SK-N-SH (cell line): ENCODE data around the gene SNX32. TPM values are rescaled to one million over a fixed set of nuclear protein-coding genes. Genes with fewer than 3 reads are reported as not detected.
A peak's percentile ranks its signal among the peaks of the same experiment; 100 is the strongest.

Experiments used
- CTCF ChIA-PET: fragments of 300-600, 350-600 bp; formaldehyde crosslinking; extraction: SDS; loops from one replicate; lab custom pipeline; 2021; lab: Yijun Ruan, JAX
- POLR2A ChIA-PET: fragments of 350-600 bp; sonication (Branson Sonifier 250); formaldehyde crosslinking; extraction: SDS; loops from one replicate; lab custom pipeline; 2020; ENCODE audit warnings: antibody characterized with exemption, inconsistent platforms; lab: Yijun Ruan, JAX
- DNase-seq: peaks from one replicate; pipeline ENCODE4 v3.0.0; 2012
- H2AFZ ChIP-seq: fragments of 200-600 bp; sonication (generic); 2 replicates; pipeline ENCODE4 v1.8.1; 2016; ENCODE audit warnings: antibody characterized with exemption, mild to moderate bottlenecking, low read depth
- H3F3A ChIP-seq: fragments of 200-600 bp; sonication (generic); replicated peaks from 2 replicates; pipeline ENCODE3; 2016; ENCODE audit warnings: antibody characterized with exemption, mild to moderate bottlenecking; ENCODE audit not compliant: insufficient read depth
- H3K27ac ChIP-seq, 2 experiments: fragments of 200-500 bp in 1 of 2; fragments of 200-600 bp in 1 of 2; sonication (Bioruptor generic) in 1 of 2; sonication (generic), shearing (Covaris generic) in 1 of 2; 2 replicates each; pipeline versions ENCODE4 v1.5.1 to v1.6.1; 2014 to 2016; ENCODE audit warnings: low read depth in 2 of 2, inconsistent platforms in 1 of 2, low read length in 1 of 2, mild to moderate bottlenecking in 1 of 2, mixed read lengths in 1 of 2
- H3K27me3 ChIP-seq: fragments of 200-600 bp; sonication (generic), shearing (Covaris generic); 2 replicates; pipeline ENCODE4 v1.6.1; 2016; ENCODE audit warnings: mixed run types; ENCODE audit not compliant: insufficient read depth
- H3K36me3 ChIP-seq, 2 experiments: fragments of 200-500 bp in 1 of 2; fragments of 200-600 bp in 1 of 2; sonication (Bioruptor generic) in 1 of 2; sonication (generic) in 1 of 2; replicated peaks in 1 of 2; 2 replicates each; pipeline versions ENCODE3 to v1.5.1; 2014 to 2016; ENCODE audit warnings: low read length in 1 of 2, mild to moderate bottlenecking in 1 of 2; ENCODE audit not compliant: insufficient read depth in 2 of 2, control insufficient read depth in 1 of 2
- H3K4me1 ChIP-seq, 2 experiments: fragments of 200-500 bp in 1 of 2; fragments of 200-600 bp in 1 of 2; sonication (Bioruptor generic) in 1 of 2; sonication (generic), shearing (Covaris generic) in 1 of 2; 2 replicates each; pipeline versions ENCODE4 v1.5.1 to v1.6.1; 2014 to 2016; ENCODE audit warnings: low read depth in 1 of 2, low read length in 1 of 2, mixed run types in 1 of 2; ENCODE audit not compliant: insufficient read depth in 2 of 2, control insufficient read depth in 1 of 2
- H3K4me2 ChIP-seq: fragments of 200-600 bp; sonication (generic), shearing (Covaris generic); 2 replicates; pipeline ENCODE4 v1.6.1; 2017; ENCODE audit warnings: mixed run types
- H3K4me3 ChIP-seq, 2 experiments: fragments of 200-500 bp in 1 of 2; fragments of 200-600 bp in 1 of 2; sonication (Bioruptor generic) in 1 of 2; sonication (generic), shearing (Covaris generic) in 1 of 2; 2 replicates each; pipeline versions ENCODE4 v1.5.1 to v1.8.1; 2014 to 2016; ENCODE audit warnings: low read depth in 2 of 2, inconsistent platforms in 1 of 2, low read length in 1 of 2, mild to moderate bottlenecking in 1 of 2, mixed read lengths in 1 of 2, moderate library complexity in 1 of 2
- H3K79me2 ChIP-seq: fragments of 200-600 bp; sonication (generic); 2 replicates; pipeline ENCODE4 v1.8.1; 2017; ENCODE audit warnings: mild to moderate bottlenecking; ENCODE audit not compliant: insufficient read depth
- H3K9ac ChIP-seq: fragments of 200-600 bp; sonication (generic); 2 replicates; pipeline ENCODE4 v1.6.1; 2017; ENCODE audit warnings: mixed run types
- H3K9me2 ChIP-seq: fragments of 200-600 bp; sonication (generic); 2 replicates; pipeline ENCODE4 v1.6.1; 2017; ENCODE audit warnings: mixed run types
- H3K9me3 ChIP-seq: fragments of 200-600 bp; sonication (generic); 2 replicates; pipeline ENCODE4 v1.6.1; 2017; ENCODE audit warnings: mixed run types, mild to moderate bottlenecking, moderate library complexity
- H4K20me1 ChIP-seq: fragments of 200-600 bp; sonication (generic); 2 replicates; pipeline ENCODE4 v1.6.1; 2017; ENCODE audit warnings: mild to moderate bottlenecking, mixed run types; ENCODE audit not compliant: insufficient read depth
- JUND ChIP-seq: IDR thresholded peaks from 2 replicates; pipeline ENCODE4 v1.4.0; 2012
- RXRA ChIP-seq: IDR thresholded peaks from 2 replicates; pipeline ENCODE4 v1.4.0; 2012; ENCODE audit warnings: low read depth, mild to moderate bottlenecking, borderline replicate concordance
- TCF12 ChIP-seq: IDR thresholded peaks from 2 replicates; pipeline ENCODE4 v1.4.0; 2012
- WGBS: methylation state at CpG from one replicate; pipeline ENCODE4 v1.1.6; 2017; ENCODE audit warnings: low lambda C conversion rate; 5-methylcytosine and 5-hydroxymethylcytosine counted together
- polyA plus RNA-seq, 3 experiments: library from polyadenylated mRNA; depleted of rRNA; stranded (reverse); fragments of >200 nt; gene quantifications; 2 replicates each; pipeline ENCODE4 v1.2.3, GENCODE V29; 2012
- TF ChIP-seq, protein P1 (sequence below): IDR thresholded peaks from 2 replicates; pipeline ENCODE4 v1.6.1; 2012; ENCODE audit warnings: mild to moderate bottlenecking, low read depth, low read length, moderate library complexity
- TF ChIP-seq, protein P2 (sequence below): IDR thresholded peaks from 2 replicates; pipeline ENCODE4 v1.4.0; 2012; ENCODE audit warnings: low read depth, borderline replicate concordance
- TF ChIP-seq, protein P3 (sequence below): IDR thresholded peaks from 2 replicates; pipeline ENCODE4 v1.4.0; 2012; ENCODE audit warnings: low read depth
- TF ChIP-seq, protein P4 (sequence below): IDR thresholded peaks from 2 replicates; pipeline ENCODE4 v1.4.0; 2012; ENCODE audit warnings: low read depth, borderline replicate concordance

The SNX32 gene
- polyA plus RNA-seq, 1 of the 3 experiments (the other 2 are of a cell fraction) = 1.0 TPM

DNA sequence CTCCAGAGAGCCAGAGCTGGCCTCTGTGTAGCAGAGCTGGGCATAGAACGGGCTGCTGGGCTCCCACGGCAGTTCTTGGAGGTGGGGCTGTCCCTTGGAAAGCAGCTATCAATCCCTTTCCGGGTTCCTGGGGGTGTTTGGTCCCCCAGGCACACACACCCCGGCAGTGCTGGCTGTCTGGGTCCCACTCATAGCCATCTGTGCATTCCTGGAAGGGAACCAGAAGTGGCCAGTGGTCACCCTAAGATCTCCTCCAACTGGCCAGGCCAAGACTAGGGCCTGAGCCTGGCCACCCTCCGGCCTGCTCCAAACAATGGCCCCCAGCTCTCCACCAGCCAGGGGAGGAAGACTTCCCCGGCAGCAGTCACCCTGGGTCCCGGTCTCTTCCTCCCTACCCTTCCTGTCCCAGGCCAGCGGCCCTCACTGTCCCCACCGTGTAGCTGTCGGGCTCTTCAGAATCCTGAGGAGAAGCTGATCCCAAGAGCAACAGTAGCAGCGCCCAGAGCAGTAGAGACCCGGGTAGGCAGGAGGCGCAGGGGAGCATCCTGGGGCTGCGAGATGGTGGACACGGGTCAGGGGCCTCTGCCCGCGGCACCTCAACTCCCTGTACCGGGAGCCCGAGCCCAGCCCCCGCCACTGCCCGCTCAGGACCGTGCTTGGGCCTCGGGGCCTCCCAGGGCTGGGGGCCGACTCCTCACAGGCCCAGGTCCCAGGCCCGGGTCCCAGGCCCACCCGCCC lies 38.2 kb downstream of the SNX32 start:
- Histone ChIP-seq H3K9me2 (no peaks in the 10 kb centered on the region), H3K9me3 (no peaks in the 10 kb centered on the region), H3K4me3 (peak overlapping the region; percentile 54 to 73), H3K4me2 (peak overlapping the region; percentile 97), H3K9ac (peak overlapping the region; percentile 70), H2AFZ (no peak overlapping the region), H3K4me1 (peaks cover 19 to 27% of the 10 kb centered on the region in 2 experiments; a peak in 3 of 4 replicates), H3K27me3 (no peaks in the 10 kb centered on the region), H3K79me2 (peaks cover 34% of the 10 kb centered on the region), H3K36me3 (peaks cover 31 to 37% of the 10 kb centered on the region in 2 experiments), H3F3A (peaks cover 36% of the 10 kb centered on the region), H4K20me1 (no peaks in the 10 kb centered on the region), H3K27ac (peak overlapping the region; percentile 77 to 93)
- DNase-seq = peak; percentile 75
- TF ChIP-seq JUND (no peak), TCF12 (no peak), RXRA (no peak)
- TF ChIP-seq, protein P1, sequence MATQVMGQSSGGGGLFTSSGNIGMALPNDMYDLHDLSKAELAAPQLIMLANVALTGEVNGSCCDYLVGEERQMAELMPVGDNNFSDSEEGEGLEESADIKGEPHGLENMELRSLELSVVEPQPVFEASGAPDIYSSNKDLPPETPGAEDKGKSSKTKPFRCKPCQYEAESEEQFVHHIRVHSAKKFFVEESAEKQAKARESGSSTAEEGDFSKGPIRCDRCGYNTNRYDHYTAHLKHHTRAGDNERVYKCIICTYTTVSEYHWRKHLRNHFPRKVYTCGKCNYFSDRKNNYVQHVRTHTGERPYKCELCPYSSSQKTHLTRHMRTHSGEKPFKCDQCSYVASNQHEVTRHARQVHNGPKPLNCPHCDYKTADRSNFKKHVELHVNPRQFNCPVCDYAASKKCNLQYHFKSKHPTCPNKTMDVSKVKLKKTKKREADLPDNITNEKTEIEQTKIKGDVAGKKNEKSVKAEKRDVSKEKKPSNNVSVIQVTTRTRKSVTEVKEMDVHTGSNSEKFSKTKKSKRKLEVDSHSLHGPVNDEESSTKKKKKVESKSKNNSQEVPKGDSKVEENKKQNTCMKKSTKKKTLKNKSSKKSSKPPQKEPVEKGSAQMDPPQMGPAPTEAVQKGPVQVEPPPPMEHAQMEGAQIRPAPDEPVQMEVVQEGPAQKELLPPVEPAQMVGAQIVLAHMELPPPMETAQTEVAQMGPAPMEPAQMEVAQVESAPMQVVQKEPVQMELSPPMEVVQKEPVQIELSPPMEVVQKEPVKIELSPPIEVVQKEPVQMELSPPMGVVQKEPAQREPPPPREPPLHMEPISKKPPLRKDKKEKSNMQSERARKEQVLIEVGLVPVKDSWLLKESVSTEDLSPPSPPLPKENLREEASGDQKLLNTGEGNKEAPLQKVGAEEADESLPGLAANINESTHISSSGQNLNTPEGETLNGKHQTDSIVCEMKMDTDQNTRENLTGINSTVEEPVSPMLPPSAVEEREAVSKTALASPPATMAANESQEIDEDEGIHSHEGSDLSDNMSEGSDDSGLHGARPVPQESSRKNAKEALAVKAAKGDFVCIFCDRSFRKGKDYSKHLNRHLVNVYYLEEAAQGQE = no peak
- TF ChIP-seq, protein P2, sequence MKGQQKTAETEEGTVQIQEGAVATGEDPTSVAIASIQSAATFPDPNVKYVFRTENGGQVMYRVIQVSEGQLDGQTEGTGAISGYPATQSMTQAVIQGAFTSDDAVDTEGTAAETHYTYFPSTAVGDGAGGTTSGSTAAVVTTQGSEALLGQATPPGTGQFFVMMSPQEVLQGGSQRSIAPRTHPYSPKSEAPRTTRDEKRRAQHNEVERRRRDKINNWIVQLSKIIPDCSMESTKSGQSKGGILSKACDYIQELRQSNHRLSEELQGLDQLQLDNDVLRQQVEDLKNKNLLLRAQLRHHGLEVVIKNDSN = no peak
- TF ChIP-seq, protein P3, sequence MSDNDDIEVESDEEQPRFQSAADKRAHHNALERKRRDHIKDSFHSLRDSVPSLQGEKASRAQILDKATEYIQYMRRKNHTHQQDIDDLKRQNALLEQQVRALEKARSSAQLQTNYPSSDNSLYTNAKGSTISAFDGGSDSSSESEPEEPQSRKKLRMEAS = no peak
- TF ChIP-seq, protein P4, sequence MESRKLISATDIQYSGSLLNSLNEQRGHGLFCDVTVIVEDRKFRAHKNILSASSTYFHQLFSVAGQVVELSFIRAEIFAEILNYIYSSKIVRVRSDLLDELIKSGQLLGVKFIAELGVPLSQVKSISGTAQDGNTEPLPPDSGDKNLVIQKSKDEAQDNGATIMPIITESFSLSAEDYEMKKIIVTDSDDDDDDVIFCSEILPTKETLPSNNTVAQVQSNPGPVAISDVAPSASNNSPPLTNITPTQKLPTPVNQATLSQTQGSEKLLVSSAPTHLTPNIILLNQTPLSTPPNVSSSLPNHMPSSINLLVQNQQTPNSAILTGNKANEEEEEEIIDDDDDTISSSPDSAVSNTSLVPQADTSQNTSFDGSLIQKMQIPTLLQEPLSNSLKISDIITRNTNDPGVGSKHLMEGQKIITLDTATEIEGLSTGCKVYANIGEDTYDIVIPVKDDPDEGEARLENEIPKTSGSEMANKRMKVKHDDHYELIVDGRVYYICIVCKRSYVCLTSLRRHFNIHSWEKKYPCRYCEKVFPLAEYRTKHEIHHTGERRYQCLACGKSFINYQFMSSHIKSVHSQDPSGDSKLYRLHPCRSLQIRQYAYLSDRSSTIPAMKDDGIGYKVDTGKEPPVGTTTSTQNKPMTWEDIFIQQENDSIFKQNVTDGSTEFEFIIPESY = no peak
- ChIA-PET POLR2A (interaction anchor here (0.5 to 4.8 kb wide), 10 partner anchors 8 to 669 kb away, joined by 3 to 59 read pairs (median 4); partner anchors contain the start of genes CCDC85B, CFL1, MALAT1 and MUS81), CTCF (interaction anchor here (0.6 to 18.4 kb wide), 12 partner anchors 11 to 216 kb away, joined by 3 to 374 read pairs (median 4); partner anchors contain the start of genes CCDC85B, CTSW, FIBP and KAT5)
- 26% methylated on average over 12 of the region's 26 CpGs for WGBS
